GM06990 (cell line): ENCODE data around the gene USP22.

ENCODE experiments used
- DNase-seq: peaks from one replicate; pipeline ENCODE4 v3.0.0-alpha.2; 2011; ENCODE audit not compliant: insufficient read length; ENCODE audit errors: extremely low read depth
- H3K27me3 ChIP-seq: replicated peaks from 2 replicates; pipeline ENCODE4 v1.6.0; 2011; ENCODE audit warnings: low read length; ENCODE audit not compliant: control insufficient read depth, insufficient read depth
- H3K36me3 ChIP-seq: 2 replicates; pipeline ENCODE4 v1.5.1; 2011; ENCODE audit warnings: low read length; ENCODE audit not compliant: control insufficient read depth, insufficient read depth
- H3K4me3 ChIP-seq: replicated peaks from 2 replicates; pipeline ENCODE4 v1.5.1; 2011; ENCODE audit warnings: low read depth, mild to moderate bottlenecking, control low read depth, low read length
- TF ChIP-seq, protein P1 (sequence below): IDR thresholded peaks from 2 replicates; pipeline ENCODE4 v1.5.1; 2011; ENCODE audit warnings: low read length, control low read depth, mild to moderate bottlenecking, inconsistent platforms; ENCODE audit not compliant: insufficient read depth, poor library complexity, severe bottlenecking

Gene USP22

DNA sequence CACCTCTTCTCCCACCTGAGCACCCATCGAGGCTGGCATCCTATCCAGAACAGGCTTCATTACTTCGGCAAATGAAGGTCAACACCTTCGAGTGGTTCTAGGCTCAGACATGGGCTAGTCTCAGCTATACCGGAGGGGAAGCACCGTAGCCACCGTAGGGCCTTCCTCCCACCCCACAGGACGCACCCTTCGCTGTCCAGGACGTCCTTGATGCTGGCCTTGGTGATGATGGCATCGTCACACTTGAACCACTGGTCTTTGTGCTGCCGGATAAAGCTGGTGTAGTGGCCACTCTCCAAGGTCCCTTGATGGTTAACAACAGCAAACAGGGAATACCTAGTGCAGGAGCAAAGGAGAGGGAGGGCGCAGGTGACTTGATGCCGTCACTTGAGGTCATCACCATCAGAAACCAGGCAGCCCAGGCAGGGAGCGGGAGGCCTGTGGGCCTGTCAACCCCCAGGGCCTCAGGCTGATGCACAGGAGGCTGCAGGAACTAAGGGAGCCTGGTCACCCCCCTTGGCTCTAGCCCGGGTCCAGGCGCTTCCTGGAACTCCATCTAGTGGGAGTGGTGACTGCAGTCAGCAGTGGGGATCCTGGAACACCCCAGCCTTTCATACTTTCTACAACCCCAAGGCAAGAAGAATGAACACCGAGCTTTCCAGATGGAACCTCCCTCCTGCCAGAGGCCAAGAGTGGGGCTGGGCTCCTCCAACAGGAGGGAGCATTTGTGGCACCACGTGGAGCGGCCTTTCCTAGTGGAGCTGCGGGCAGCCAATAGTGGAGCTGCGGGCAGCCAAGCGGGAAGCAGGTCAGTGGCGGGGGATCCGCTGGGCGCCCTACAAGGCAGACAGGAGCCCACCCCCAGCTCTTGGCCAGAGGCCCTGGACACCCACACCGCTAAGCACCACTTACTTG, 38.5 kb downstream of the USP22 start:
- TF ChIP-seq, protein P1, sequence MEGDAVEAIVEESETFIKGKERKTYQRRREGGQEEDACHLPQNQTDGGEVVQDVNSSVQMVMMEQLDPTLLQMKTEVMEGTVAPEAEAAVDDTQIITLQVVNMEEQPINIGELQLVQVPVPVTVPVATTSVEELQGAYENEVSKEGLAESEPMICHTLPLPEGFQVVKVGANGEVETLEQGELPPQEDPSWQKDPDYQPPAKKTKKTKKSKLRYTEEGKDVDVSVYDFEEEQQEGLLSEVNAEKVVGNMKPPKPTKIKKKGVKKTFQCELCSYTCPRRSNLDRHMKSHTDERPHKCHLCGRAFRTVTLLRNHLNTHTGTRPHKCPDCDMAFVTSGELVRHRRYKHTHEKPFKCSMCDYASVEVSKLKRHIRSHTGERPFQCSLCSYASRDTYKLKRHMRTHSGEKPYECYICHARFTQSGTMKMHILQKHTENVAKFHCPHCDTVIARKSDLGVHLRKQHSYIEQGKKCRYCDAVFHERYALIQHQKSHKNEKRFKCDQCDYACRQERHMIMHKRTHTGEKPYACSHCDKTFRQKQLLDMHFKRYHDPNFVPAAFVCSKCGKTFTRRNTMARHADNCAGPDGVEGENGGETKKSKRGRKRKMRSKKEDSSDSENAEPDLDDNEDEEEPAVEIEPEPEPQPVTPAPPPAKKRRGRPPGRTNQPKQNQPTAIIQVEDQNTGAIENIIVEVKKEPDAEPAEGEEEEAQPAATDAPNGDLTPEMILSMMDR = no peak
- H3K27me3 ChIP-seq = no peaks in the 10 kb centered on the region
- H3K4me3 ChIP-seq = no peak overlapping the region
- DNase-seq = no peak
- H3K36me3 ChIP-seq = peaks cover 64% of the 10 kb centered on the region

GRCh38 chr17:21003007-21003621, 39.7 kb downstream of the USP22 start:
- Histone ChIP-seq H3K36me3 (peaks cover 56% of the 10 kb centered on the region), H3K4me3 (no peak overlapping the region), H3K27me3 (no peaks in the 10 kb centered on the region)
- DNase-seq = no peak
- TF ChIP-seq, protein P1 = no peak

DNA sequence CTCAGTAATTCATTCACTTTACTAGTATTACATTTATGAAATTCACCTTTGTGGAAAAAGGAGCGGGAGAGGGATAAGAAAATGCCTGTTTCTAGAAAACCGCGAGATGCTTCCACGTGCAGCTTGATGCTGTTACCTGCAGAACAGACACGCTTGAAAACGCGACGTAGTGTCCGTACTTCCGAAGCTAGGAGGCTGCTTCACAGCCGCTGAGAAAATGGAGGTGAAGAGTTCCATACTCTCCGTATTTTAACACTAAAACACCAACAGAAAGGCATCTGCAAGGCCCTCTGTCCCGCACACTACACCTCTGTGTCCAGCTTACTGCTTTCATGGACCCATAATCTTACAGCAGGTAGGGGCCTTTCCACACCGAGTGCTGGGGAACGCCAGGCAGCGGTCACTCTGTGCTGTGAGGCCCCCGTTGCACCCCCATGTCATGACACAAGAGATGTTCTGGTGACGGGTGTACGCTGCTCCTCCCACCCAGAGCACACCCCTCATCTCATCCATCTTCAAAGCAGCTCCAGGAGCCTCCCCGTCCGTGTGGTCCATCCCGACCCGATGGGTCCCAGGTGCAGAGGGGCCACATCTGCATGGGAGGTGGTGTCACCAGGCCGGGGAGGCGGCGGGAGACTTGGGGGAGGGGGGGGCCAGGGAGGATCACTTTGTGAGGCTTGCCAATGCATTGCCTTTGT, 40.4 kb downstream of the USP22 start:
- H3K27me3 ChIP-seq = no peaks in the 10 kb centered on the region
- no peak overlapping the region for H3K4me3 ChIP-seq
- H3K36me3 ChIP-seq = peaks cover 53% of the 10 kb centered on the region
- no peak for DNase-seq
- TF ChIP-seq, protein P1 = no peak

DNA sequence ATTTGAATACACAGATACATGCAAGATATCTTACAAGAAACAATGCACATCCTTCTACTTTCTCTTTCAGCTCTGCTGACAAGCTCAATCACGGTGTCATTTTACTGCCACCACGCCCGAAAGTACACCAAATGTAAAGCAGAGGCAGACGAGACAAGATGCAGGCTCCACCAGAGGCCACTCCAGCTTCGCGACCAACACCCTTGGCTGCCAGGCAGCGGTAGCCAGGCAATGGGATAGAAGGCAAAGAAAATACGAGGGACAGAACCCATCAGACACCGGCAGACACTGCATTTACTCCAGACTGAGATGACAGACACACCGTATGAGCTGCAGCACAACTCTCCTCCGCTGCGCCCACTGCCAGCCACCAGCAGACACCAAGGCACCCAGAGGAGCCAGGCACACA, 41.0 kb downstream of the USP22 start:
- Histone ChIP-seq H3K27me3 (no peaks in the 10 kb centered on the region), H3K4me3 (no peak overlapping the region), H3K36me3 (peaks cover 46% of the 10 kb centered on the region)
- TF ChIP-seq, protein P1 = no peak
- no peak for DNase-seq

- Histone ChIP-seq H3K36me3 (peaks cover 43% of the 10 kb centered on the region), H3K4me3 (no peak overlapping the region), H3K27me3 (no peaks in the 10 kb centered on the region)
- DNase-seq = no peak
- TF ChIP-seq, protein P1 = no peak
These were observed 41.5 kb downstream of the USP22 start for GRCh38 chr17:21001111-21001812.
